ENCODE measurements around the gene NRXN2.

DNA sequence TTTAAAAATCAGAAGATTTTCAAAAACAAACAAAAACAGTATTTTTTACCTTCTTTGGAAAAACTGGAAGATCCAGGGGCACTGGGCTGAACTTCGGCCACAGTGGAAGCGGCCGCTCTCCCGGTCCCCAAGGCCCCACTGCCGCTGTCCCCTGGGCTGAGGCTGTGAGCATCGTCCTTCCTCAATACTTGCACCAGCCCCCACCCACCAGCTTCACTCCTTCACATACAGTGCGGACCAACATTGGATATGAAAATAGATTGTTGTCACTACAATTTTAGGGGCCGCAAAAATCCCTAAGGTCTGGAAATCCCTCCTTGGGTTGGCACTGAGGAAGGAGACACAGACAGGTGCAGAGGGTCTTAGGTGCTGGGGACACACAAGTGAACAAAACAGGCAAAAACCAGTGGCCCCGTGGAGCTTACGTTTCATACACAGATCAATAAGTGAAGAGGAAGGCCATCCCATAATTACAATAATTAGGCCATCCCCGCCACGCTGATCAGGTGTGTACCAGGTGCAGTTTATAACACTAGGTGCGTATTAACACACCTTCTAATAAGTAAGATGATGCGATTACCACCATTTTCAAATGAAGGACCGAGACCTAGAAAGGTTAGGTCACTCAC, 160.2 kb downstream of the NRXN2 start:
- TF ChIP-seq, protein P1, sequence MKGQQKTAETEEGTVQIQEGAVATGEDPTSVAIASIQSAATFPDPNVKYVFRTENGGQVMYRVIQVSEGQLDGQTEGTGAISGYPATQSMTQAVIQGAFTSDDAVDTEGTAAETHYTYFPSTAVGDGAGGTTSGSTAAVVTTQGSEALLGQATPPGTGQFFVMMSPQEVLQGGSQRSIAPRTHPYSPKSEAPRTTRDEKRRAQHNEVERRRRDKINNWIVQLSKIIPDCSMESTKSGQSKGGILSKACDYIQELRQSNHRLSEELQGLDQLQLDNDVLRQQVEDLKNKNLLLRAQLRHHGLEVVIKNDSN (IDR thresholded peaks at IDR 0.05) = no peak
- TF ChIP-seq EP300 (IDR thresholded peaks at IDR 0.05; ENCODE audit: borderline replicate concordance) (no peak), TEAD4 (IDR thresholded peaks at IDR 0.05) (no peak), YY1 (IDR thresholded peaks at IDR 0.05; ENCODE audit: low read depth) (no peak), TCF12 (IDR thresholded peaks at IDR 0.05; ENCODE audit: low read depth) (no peak), FOXM1 (IDR thresholded peaks at IDR 0.05; ENCODE audit: borderline replicate concordance, low read depth) (no peak), MAX (IDR thresholded peaks at IDR 0.05) (no peak), TAF1 (IDR thresholded peaks at IDR 0.05; ENCODE audit: low read depth) (no peak), CEBPB (IDR thresholded peaks at IDR 0.05) (no peak)

Data from Ishikawa (cell line).